HepG2 (cell line): Measurements from ENCODE around the gene RHBDL1. TPM values are rescaled to one million over a fixed set of nuclear protein-coding genes. Genes with fewer than 3 reads are reported as not detected.

Experiments
- BHLHE40 ChIP-seq: IDR thresholded peaks from 2 replicates; pipeline ENCODE4 v1.6.1; 2011; ENCODE audit warnings: low read length, improper control_type of control experiment
- HOXA5 ChIP-seq: sonication (generic); formaldehyde crosslinking; IDR thresholded peaks from 2 replicates; pipeline ENCODE4 v1.4.0; 2020; ENCODE audit warnings: missing genetic modification reagents
- KLF12 ChIP-seq: sonication (generic); formaldehyde crosslinking; IDR thresholded peaks from 2 replicates; pipeline ENCODE4 v1.4.0; 2020; ENCODE audit warnings: missing genetic modification reagents, borderline replicate concordance
- RAD51 ChIP-seq: fragments of 450-650 bp; IDR thresholded peaks from 2 replicates; pipeline ENCODE4 v1.6.1; 2016; ENCODE audit warnings: borderline replicate concordance
- RBM39 ChIP-seq: fragments of 200-400 bp; formaldehyde crosslinking; IDR thresholded peaks from one replicate; pipeline ENCODE4 v1.6.1; 2018; ENCODE audit warnings: antibody characterized with exemption, mild to moderate bottlenecking, low read depth, low read length; ENCODE audit not compliant: poor library complexity, severe bottlenecking
- RFXANK ChIP-seq: IDR thresholded peaks from 2 replicates; pipeline ENCODE4 v1.6.1; 2016
- SOX5 ChIP-seq: IDR thresholded peaks from 2 replicates; pipeline ENCODE4 v1.6.1; 2016; ENCODE audit warnings: borderline replicate concordance
- ZFX ChIP-seq: sonication (generic); formaldehyde crosslinking; IDR thresholded peaks from 2 replicates; pipeline ENCODE4 v1.4.0; 2020; ENCODE audit warnings: mild to moderate bottlenecking, low read depth, missing genetic modification reagents, moderate library complexity
- ZMYM3 ChIP-seq: sonication (generic); formaldehyde crosslinking; IDR thresholded peaks from 2 replicates; pipeline ENCODE4 v1.5.1; 2020; ENCODE audit warnings: mild to moderate bottlenecking, missing genetic modification reagents
- ZNF18 ChIP-seq: sonication (generic); formaldehyde crosslinking; IDR thresholded peaks from 2 replicates; pipeline ENCODE4 v1.8.0; 2022; ENCODE audit warnings: mild to moderate bottlenecking, missing genetic modification reagents; ENCODE audit not compliant: insufficient replicate concordance
- ZNF614 ChIP-seq: IDR thresholded peaks from 2 replicates; pipeline ENCODE4 v1.6.1; 2018; ENCODE audit warnings: missing biosample characterization, missing genetic modification reagents, inconsistent platforms, borderline replicate concordance
- ZNF672 ChIP-seq: sonication (generic); formaldehyde crosslinking; IDR thresholded peaks from 2 replicates; pipeline ENCODE4 v1.8.1; 2022; ENCODE audit warnings: missing genetic modification reagents
- polyA plus RNA-seq, 8 experiments: library from polyadenylated mRNA; depleted of rRNA in 3 of 8; stranded (reverse) in 7 of 8; unstranded in 1 of 8; fragments of >200 nt; fragmentation: Illumina TruSeq in 4 of 8; extraction: Trizol in 4 of 8; gene quantifications; 2 replicates each; pipeline versions ENCODE4 v1.2.1 to v1.2.3, GENCODE V29; 2011 to 2016; ENCODE audit warnings: low read depth in 4 of 8, missing spikeins in 1 of 8, mixed read lengths in 1 of 8; ENCODE audit not compliant: insufficient read depth in 1 of 8
- total RNA-seq, 5 experiments: library from RNA; depleted of rRNA; stranded (reverse); fragments of >200 nt; fragmentation: Illumina TruSeq; extraction: Trizol; gene quantifications; 2 replicates each; pipeline ENCODE4 v1.2.3, GENCODE V29; 2016; ENCODE audit warnings: low read depth in 1 of 5
- TF ChIP-seq, protein P1 (sequence below): sonication (generic); formaldehyde crosslinking; IDR thresholded peaks from 2 replicates; pipeline ENCODE4 v1.5.0; 2020; ENCODE audit warnings: mild to moderate bottlenecking, missing genetic modification reagents, borderline replicate concordance
- TF ChIP-seq, protein P2 (sequence below): sonication (generic); formaldehyde crosslinking; IDR thresholded peaks from 2 replicates; pipeline ENCODE4 v1.5.0; 2020; ENCODE audit warnings: mild to moderate bottlenecking, missing genetic modification reagents, borderline replicate concordance

Gene RHBDL1
- total and polyA plus RNA-seq, 2 of the 13 experiments (the other 11 are each of a cell fraction or from before 2014, with no cell fraction given) = 1.8 to 3.8 TPM

DNA sequence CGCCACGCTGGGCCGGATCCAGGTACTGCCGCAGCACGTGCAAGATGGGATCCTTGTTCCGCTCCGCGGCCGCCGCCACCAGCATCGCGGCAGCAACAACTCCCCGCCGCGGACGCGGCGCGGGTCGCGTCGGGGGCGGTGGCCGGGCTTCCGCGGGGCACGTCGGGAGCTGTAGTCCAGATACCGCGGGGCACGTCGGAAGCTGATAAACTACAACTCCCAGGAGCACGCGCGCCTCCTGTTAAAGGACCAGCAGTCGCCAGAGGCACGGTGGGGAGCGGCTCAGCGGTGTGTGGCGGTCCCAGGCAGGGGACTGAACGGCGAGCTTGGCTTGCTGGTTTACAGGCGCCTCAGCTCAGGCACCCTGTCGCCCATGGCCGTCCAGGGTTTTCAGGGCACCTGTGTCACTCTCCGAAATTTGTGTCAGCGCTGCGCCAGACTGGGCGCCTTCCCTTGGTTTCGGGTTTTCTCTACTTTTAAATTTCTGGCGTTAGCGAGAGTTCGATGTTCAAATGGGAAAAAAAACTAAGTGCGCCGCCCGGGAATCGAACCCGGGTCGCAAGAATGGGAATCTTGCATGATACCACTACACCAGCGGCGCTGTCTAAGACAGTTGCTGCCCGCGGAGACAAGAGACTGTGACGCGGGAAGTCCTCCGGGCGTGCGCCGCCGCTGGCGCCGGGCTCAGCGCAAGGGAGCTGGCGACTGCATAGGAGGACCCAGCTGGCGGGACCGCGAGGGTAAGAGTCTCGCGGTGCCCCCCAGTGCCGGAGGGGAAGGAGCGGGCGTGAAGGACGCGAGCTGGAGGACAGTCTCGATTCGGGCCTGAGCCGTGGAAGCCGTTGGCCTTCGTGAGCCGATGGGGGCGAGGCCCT lies 39.0 kb upstream of the RHBDL1 start, which contains the start of gene METTL26 (continued):
- TF ChIP-seq ZMYM3 (CRISPR knock-in tag) = no peak
- peak; percentile 92 for TF ChIP-seq BHLHE40
- TF ChIP-seq RAD51 = no peak
- TF ChIP-seq SOX5 (CRISPR knock-in tag) = peak; percentile 25; the same call in 1 of the 2 replicates
- TF ChIP-seq RBM39 = peak; percentile 63
- peak; percentile 77; the same call in 1 of the 2 replicates for TF ChIP-seq ZFX (CRISPR knock-in tag)
- peak; percentile 64 for TF ChIP-seq ZNF18
- TF ChIP-seq, protein P1, sequence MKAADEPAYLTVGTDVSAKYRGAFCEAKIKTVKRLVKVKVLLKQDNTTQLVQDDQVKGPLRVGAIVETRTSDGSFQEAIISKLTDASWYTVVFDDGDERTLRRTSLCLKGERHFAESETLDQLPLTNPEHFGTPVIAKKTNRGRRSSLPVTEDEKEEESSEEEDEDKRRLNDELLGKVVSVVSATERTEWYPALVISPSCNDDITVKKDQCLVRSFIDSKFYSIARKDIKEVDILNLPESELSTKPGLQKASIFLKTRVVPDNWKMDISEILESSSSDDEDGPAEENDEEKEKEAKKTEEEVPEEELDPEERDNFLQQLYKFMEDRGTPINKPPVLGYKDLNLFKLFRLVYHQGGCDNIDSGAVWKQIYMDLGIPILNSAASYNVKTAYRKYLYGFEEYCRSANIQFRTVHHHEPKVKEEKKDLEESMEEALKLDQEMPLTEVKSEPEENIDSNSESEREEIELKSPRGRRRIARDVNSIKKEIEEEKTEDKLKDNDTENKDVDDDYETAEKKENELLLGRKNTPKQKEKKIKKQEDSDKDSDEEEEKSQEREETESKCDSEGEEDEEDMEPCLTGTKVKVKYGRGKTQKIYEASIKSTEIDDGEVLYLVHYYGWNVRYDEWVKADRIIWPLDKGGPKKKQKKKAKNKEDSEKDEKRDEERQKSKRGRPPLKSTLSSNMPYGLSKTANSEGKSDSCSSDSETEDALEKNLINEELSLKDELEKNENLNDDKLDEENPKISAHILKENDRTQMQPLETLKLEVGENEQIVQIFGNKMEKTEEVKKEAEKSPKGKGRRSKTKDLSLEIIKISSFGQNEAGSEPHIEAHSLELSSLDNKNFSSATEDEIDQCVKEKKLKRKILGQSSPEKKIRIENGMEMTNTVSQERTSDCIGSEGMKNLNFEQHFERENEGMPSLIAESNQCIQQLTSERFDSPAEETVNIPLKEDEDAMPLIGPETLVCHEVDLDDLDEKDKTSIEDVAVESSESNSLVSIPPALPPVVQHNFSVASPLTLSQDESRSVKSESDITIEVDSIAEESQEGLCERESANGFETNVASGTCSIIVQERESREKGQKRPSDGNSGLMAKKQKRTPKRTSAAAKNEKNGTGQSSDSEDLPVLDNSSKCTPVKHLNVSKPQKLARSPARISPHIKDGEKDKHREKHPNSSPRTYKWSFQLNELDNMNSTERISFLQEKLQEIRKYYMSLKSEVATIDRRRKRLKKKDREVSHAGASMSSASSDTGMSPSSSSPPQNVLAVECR (CRISPR knock-in tag) = peak; percentile 95
- TF ChIP-seq HOXA5 (CRISPR knock-in tag) = peak; percentile 17; the same call in 1 of the 2 replicates
- peak; percentile 86; the same call in 1 of the 2 replicates for TF ChIP-seq ZNF672 (CRISPR knock-in tag)
- TF ChIP-seq KLF12 = peak; percentile 68; the same call in 1 of the 2 replicates
- TF ChIP-seq RFXANK (CRISPR knock-in tag) = no peak
- TF ChIP-seq, protein P2, sequence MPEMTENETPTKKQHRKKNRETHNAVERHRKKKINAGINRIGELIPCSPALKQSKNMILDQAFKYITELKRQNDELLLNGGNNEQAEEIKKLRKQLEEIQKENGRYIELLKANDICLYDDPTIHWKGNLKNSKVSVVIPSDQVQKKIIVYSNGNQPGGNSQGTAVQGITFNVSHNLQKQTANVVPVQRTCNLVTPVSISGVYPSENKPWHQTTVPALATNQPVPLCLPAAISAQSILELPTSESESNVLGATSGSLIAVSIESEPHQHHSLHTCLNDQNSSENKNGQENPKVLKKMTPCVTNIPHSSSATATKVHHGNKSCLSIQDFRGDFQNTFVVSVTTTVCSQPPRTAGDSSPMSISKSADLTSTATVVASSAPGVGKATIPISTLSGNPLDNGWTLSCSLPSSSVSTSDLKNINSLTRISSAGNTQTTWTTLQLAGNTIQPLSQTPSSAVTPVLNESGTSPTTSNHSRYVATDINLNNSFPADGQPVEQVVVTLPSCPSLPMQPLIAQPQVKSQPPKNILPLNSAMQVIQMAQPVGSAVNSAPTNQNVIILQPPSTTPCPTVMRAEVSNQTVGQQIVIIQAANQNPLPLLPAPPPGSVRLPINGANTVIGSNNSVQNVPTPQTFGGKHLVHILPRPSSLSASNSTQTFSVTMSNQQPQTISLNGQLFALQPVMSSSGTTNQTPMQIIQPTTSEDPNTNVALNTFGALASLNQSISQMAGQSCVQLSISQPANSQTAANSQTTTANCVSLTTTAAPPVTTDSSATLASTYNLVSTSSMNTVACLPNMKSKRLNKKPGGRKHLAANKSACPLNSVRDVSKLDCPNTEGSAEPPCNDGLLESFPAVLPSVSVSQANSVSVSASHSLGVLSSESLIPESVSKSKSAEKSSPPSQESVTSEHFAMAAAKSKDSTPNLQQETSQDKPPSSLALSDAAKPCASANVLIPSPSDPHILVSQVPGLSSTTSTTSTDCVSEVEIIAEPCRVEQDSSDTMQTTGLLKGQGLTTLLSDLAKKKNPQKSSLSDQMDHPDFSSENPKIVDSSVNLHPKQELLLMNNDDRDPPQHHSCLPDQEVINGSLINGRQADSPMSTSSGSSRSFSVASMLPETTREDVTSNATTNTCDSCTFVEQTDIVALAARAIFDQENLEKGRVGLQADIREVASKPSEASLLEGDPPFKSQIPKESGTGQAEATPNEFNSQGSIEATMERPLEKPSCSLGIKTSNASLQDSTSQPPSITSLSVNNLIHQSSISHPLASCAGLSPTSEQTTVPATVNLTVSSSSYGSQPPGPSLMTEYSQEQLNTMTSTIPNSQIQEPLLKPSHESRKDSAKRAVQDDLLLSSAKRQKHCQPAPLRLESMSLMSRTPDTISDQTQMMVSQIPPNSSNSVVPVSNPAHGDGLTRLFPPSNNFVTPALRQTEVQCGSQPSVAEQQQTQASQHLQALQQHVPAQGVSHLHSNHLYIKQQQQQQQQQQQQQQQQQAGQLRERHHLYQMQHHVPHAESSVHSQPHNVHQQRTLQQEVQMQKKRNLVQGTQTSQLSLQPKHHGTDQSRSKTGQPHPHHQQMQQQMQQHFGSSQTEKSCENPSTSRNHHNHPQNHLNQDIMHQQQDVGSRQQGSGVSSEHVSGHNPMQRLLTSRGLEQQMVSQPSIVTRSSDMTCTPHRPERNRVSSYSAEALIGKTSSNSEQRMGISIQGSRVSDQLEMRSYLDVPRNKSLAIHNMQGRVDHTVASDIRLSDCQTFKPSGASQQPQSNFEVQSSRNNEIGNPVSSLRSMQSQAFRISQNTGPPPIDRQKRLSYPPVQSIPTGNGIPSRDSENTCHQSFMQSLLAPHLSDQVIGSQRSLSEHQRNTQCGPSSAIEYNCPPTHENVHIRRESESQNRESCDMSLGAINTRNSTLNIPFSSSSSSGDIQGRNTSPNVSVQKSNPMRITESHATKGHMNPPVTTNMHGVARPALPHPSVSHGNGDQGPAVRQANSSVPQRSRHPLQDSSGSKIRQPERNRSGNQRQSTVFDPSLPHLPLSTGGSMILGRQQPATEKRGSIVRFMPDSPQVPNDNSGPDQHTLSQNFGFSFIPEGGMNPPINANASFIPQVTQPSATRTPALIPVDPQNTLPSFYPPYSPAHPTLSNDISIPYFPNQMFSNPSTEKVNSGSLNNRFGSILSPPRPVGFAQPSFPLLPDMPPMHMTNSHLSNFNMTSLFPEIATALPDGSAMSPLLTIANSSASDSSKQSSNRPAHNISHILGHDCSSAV = no peak
- no peak; the same call in 1 of the 2 replicates for TF ChIP-seq ZNF614
